Brain microvascular endothelial cell (primary cell): ENCODE measurements around the gene ZNF462.

Experiments used
- DNase-seq: peaks from one replicate; pipeline ENCODE4 v3.0.0-alpha.2; 2020
- H3K27ac ChIP-seq: fragments of 250-450 bp; sonication (Bioruptor Pico); 2 replicates; pipeline ENCODE4 v1.5.1; 2020; ENCODE audit warnings: mild to moderate bottlenecking, moderate library complexity
- H3K27me3 ChIP-seq: fragments of 250-450 bp; sonication (Bioruptor Pico); replicated peaks from 2 replicates; pipeline ENCODE4 v1.5.1; 2020; ENCODE audit warnings: mild to moderate bottlenecking
- H3K36me3 ChIP-seq: fragments of 250-450 bp; sonication (Bioruptor Pico); replicated peaks from 2 replicates; pipeline ENCODE4 v1.5.1; 2020; ENCODE audit warnings: mild to moderate bottlenecking
- H3K4me3 ChIP-seq: 2 replicates; pipeline ENCODE4 v1.5.1; 2011; ENCODE audit warnings: low read depth, mild to moderate bottlenecking, control low read depth, low read length, moderate library complexity
- in situ Hi-C: cut with HindIII; loops from 2 replicates; pipeline ENCODE4 v1.10.0; 2017; ENCODE audit warnings: low sequenced_read_pairs, low pct_ligation_motif_present
- TF ChIP-seq, protein P1 (sequence below): IDR thresholded peaks from 2 replicates; pipeline ENCODE4 v1.5.1; 2011; ENCODE audit warnings: low read depth, mild to moderate bottlenecking, moderate library complexity, low read length, control low read depth, inconsistent platforms; ENCODE audit errors: missing control alignments

The ZNF462 gene

DNA sequence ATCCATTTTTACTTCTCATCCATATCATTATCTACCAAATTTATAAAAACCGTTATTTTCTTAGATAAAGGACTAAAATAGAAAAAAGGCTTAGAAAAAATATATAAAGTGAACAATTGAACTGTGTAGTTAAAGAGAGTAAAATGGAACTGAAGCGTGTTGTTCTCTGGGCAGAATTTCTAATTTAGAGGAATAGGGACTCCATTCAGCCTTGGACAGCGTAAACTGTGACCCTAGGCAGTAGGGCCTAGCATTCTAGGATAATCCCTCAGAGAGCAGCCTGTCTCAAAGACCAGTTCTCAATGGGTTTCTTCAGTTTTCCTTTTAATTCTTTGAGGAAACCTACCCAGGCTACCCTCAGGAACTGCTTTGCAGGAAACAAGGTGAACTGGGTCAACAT is 11.1 kb downstream of the ZNF462 start:
- TF ChIP-seq, protein P1, sequence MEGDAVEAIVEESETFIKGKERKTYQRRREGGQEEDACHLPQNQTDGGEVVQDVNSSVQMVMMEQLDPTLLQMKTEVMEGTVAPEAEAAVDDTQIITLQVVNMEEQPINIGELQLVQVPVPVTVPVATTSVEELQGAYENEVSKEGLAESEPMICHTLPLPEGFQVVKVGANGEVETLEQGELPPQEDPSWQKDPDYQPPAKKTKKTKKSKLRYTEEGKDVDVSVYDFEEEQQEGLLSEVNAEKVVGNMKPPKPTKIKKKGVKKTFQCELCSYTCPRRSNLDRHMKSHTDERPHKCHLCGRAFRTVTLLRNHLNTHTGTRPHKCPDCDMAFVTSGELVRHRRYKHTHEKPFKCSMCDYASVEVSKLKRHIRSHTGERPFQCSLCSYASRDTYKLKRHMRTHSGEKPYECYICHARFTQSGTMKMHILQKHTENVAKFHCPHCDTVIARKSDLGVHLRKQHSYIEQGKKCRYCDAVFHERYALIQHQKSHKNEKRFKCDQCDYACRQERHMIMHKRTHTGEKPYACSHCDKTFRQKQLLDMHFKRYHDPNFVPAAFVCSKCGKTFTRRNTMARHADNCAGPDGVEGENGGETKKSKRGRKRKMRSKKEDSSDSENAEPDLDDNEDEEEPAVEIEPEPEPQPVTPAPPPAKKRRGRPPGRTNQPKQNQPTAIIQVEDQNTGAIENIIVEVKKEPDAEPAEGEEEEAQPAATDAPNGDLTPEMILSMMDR, result no peak
- Histone ChIP-seq H3K27me3 (no peaks in the 10 kb centered on the region), H3K36me3 (no peaks in the 10 kb centered on the region), H3K4me3 (no peak overlapping the region), H3K27ac (no peak overlapping the region)
- in situ Hi-C loops, result no loop called here
- no peak for DNase-seq

DNA sequence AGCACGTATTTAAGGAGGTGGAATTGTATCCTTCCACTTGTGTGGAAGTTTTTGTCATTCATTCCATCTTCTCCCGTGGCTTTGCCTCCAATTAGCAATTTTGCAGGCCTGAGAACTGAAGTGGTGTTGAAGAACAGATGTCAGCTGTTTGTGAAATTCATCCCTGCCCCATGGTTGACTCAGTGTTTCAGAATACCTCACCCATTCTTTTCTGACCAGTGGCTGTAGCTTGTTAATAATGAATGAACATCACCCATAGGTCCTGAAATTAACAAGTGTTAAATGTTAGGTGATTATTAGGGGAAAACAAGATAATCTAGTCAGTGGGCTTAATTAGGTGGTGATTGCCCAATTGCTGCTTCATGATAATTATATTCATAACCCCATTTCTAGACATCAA is 11.7 kb downstream of the ZNF462 start:
- in situ Hi-C loops, result no loop called here
- TF ChIP-seq, protein P1, result no peak

DNA sequence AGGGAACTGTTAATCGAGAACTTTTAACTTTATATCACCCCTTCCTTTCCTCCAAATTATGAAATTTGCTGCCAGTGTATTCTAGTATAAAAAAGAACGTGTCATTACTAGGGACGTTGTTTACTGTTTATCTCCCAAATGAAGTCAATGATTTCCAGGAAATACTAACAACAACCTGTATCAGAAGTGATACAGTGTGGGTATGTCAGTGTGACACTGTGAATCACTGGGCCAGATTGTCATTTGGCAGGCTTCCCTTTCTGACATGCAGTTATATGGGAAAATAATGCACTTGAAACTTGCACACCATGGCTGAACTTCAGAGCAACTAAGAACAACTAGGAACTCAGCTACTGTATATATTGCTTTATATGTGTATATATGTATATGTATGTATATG is 12.6 kb downstream of the ZNF462 start:
- DNase-seq, result peak; percentile 25
- H3K36me3 ChIP-seq, result no peaks in the 10 kb centered on the region
- no peaks in the 10 kb centered on the region for H3K27me3 ChIP-seq
- TF ChIP-seq, protein P1, result no peak
- in situ Hi-C loops, result no loop called here
- no peak overlapping the region for H3K27ac ChIP-seq
- H3K4me3 ChIP-seq, result no peak overlapping the region

More for the DNA sequence above, 11.7 kb downstream of the ZNF462 start:
- Histone ChIP-seq H3K27ac (no peak overlapping the region), H3K27me3 (no peaks in the 10 kb centered on the region), H3K36me3 (no peaks in the 10 kb centered on the region), H3K4me3 (no peak overlapping the region)
- DNase-seq, result no peak

DNA sequence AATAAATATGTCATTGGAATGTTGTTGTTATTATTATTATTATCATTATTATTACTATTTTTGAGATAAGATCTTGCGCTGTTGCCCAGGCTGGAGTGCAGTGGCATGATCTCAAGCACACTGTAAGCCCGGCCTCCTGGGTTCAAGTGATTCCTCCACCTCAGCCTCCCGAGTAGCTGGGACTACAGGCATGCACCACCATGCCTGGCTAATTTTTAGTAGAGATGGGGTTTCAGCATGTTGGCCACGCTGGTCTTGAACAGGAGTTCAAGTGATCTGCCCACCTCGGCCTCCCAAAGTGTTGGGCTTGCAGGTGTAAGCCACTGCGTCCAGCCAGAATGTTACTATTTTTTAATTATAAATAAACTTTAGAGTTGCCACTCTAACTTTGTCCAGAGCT is 14.4 kb downstream of the ZNF462 start:
- TF ChIP-seq, protein P1, result no peak
- in situ Hi-C loops, result no loop called here
- Histone ChIP-seq H3K36me3 (no peaks in the 10 kb centered on the region), H3K27me3 (no peaks in the 10 kb centered on the region), H3K4me3 (no peak overlapping the region), H3K27ac (no peak overlapping the region)
- no peak for DNase-seq

DNA sequence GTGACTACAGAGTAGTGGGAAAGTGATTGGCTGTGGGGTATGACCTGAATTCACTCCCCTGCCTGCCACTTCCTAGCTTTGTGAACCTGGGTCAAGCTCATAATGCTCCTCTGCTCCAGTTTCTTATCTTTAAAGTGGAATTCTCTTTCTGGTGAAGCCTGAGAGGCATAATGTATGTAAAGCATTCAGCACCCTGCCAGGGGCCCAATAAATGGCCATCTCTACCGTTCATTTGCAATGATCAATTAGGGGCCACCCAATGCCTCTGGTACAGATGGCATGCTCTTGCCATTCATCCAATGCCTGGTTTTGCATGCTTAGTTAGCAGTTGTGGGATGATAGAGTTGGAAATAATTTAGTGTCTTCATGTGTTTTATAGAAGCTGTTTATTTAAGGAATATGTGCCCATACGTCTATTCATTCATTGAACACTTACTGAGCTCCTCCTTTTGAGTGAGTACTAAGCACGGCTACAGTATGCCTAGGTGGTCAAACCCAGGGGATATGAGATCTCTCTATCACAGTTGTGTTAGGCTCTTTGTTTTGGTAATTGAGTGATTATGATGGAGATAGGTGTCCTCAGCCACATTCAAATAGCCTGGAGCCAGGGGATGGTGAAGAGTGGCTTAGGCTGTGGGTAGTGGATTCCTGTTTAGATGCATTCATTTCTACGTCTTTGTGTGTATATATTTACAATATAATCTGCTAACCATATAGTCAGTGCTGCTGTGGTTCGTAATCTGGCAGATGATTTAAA is 15.3 kb downstream of the ZNF462 start:
- Histone ChIP-seq H3K36me3 (no peaks in the 10 kb centered on the region), H3K27me3 (no peaks in the 10 kb centered on the region), H3K4me3 (no peak overlapping the region), H3K27ac (peak overlapping the region; percentile 25)
- in situ Hi-C loops, result no loop called here
- no peak for DNase-seq
- TF ChIP-seq, protein P1, result no peak

DNA sequence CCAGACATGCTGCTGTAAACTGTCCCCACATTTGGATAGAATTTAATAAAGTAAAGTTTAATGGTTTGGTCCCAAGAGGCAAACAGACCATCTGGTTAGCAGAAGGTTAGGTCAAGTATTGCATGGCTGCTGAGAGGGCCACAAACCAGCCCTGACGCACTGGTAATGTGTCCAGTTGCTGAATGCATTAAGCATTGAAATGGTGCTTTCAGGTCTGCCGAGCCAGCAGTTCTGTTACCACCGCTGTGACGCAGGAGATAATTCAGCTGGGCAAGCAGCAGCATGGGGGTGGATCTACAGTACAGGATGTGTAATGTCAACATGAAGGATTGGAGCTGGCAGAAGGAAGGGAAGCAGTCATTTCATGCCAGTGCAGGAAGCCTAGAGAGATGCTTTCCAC is 16.0 kb downstream of the ZNF462 start:
- Histone ChIP-seq H3K27ac (peak overlapping the region; percentile 25), H3K4me3 (no peak overlapping the region), H3K36me3 (no peaks in the 10 kb centered on the region), H3K27me3 (no peaks in the 10 kb centered on the region)
- TF ChIP-seq, protein P1, result no peak
- peak; percentile 91 for DNase-seq
- in situ Hi-C loops, result no loop called here
